HL-60 (cell line): ENCODE results near the gene ALOX15.

Source experiments
- CTCF ChIP-seq: IDR thresholded peaks from one replicate; pipeline ENCODE4 v1.5.1; 2011; ENCODE audit warnings: low read length, control low read depth, inconsistent platforms; ENCODE audit not compliant: insufficient read depth
- GABPA ChIP-seq: IDR thresholded peaks from 2 replicates; pipeline ENCODE4 v1.6.1; 2012; ENCODE audit warnings: low read depth
- SPI1 ChIP-seq: IDR thresholded peaks from 2 replicates; pipeline ENCODE4 v1.6.1; 2012; ENCODE audit warnings: low read depth, mild to moderate bottlenecking, borderline replicate concordance
- TF ChIP-seq, protein P1 (sequence below): IDR thresholded peaks from 2 replicates; pipeline ENCODE4 v1.6.1; 2012; ENCODE audit warnings: low read depth; ENCODE audit not compliant: insufficient replicate concordance

DNA sequence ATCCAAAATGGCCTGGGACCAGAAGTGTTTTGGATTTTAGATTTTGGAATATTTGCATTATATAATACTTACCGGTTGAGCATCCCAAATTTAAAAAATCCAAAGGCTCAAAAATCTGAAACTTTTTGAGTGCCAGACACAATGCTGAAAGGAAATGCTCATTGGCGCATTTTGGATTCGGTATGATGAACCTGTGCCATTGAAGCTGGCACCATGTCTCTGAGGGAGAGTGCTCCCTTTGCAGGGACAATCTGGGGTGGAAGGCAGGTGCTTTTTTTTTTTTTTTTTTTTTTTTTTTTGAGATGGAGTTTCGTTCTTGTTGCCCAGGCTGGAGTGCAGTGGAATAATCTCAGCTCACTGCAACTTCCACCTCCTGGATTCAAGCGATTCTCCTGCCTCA is 39.4 kb downstream of the ALOX15 start:
- TF ChIP-seq, protein P1, sequence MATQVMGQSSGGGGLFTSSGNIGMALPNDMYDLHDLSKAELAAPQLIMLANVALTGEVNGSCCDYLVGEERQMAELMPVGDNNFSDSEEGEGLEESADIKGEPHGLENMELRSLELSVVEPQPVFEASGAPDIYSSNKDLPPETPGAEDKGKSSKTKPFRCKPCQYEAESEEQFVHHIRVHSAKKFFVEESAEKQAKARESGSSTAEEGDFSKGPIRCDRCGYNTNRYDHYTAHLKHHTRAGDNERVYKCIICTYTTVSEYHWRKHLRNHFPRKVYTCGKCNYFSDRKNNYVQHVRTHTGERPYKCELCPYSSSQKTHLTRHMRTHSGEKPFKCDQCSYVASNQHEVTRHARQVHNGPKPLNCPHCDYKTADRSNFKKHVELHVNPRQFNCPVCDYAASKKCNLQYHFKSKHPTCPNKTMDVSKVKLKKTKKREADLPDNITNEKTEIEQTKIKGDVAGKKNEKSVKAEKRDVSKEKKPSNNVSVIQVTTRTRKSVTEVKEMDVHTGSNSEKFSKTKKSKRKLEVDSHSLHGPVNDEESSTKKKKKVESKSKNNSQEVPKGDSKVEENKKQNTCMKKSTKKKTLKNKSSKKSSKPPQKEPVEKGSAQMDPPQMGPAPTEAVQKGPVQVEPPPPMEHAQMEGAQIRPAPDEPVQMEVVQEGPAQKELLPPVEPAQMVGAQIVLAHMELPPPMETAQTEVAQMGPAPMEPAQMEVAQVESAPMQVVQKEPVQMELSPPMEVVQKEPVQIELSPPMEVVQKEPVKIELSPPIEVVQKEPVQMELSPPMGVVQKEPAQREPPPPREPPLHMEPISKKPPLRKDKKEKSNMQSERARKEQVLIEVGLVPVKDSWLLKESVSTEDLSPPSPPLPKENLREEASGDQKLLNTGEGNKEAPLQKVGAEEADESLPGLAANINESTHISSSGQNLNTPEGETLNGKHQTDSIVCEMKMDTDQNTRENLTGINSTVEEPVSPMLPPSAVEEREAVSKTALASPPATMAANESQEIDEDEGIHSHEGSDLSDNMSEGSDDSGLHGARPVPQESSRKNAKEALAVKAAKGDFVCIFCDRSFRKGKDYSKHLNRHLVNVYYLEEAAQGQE = no peak
- TF ChIP-seq CTCF (no peak), SPI1 (no peak), GABPA (no peak)
